ENCODE data around the gene TPH1. TPM values are rescaled to one million over a fixed set of nuclear protein-coding genes. Genes with fewer than 3 reads are reported as not detected.

TPH1 gene
- polyA plus RNA-seq, 3 donors: 0.15 TPM; not detected in 2

DNA sequence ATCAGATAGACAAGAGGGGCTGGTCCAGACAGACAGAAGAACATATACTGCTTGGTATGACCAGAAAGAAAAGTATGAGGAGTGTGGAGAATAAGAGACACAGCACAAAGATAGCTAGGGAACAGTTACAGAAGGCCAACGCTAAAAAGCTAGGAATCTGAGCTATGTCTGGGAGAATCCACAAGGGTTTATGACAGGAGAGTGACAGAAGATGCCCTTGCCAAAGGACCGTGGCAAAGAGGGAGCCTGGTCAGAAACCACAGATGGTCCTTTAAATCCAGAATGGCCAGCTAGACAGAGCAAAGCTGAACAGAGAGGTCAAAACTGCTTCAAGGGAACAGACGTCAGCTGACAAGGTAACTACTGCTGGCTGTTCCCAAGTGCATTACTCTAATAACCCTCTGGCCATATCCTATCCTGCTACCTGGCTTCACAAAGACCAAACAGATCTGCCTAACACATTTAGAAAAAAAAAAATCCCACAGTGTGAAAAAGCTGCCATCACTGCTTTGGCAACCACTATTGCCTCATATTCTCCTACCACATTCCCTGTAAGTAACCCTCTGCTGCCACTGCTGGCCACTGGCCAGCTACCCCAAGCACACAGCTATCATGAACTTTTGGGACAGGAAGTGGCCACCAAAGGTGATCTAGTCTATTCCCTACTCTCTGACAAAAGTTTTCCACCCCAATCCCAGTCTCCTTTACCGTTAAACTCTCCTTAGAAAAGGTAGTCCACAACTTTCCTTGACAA, 40.5 kb downstream of the TPH1 start:
- Mint-ChIP-seq H3K4me1 (peaks cover 4% of the 10 kb centered on the region), H3K36me3 (peaks cover 50 to 54% of the 10 kb centered on the region in 2 donors), H3K27me3 (ENCODE audit: low read depth in 3 of 3) (no peaks in the 10 kb centered on the region), H3K27ac (no peak overlapping the region), H3K9me3 (no peaks in the 10 kb centered on the region), H3K4me3 (peak overlapping the region in 1 of 2 donors; percentile 17)
- WGBS (ENCODE audit: insufficient coverage): 82% methylated on average over 3 of the region's 4 CpGs
- peaks cover 15 to 61% of the 10 kb centered on the region in 2 donors for H3K36me3 ChIP-seq (replicated peaks in 1 of 2; ENCODE audit: control insufficient read depth in 1 of 2, insufficient read depth in 2 of 2, low read length in 2 of 2)
- H3K9ac ChIP-seq (ENCODE audit: insufficient read depth, low read length, poor library complexity, severe bottlenecking): no peak overlapping the region
- no peak overlapping the region for H3K27ac ChIP-seq (ENCODE audit: low read depth in 1 of 2, low read length in 2 of 2)
- H3K4me2 ChIP-seq (replicated peaks; ENCODE audit: extremely low read depth, low read length, poor library complexity, severe bottlenecking): no peak overlapping the region
- H3K4me1 ChIP-seq (ENCODE audit: control insufficient read depth in 1 of 2, insufficient read depth in 2 of 2, low read length in 2 of 2): no peaks in the 10 kb centered on the region
- no peak for DNase-seq
- intact Hi-C loops (cut with micrococcal nuclease): no loop called here
- H3K27me3 ChIP-seq (ENCODE audit: control insufficient read depth in 2 of 2, insufficient read depth in 2 of 2, low read length in 2 of 2): no peaks in the 10 kb centered on the region
- no peaks in the 10 kb centered on the region for H4K20me1 ChIP-seq (ENCODE audit: insufficient read depth, low read length)
- no peak overlapping the region for H2AFZ ChIP-seq (ENCODE audit: insufficient read depth, low read depth, low read length, poor library complexity, severe bottlenecking)
- no peaks in the 10 kb centered on the region for H3K79me2 ChIP-seq (ENCODE audit: insufficient read depth, low read length)
- H3K9me3 ChIP-seq (replicated peaks in 1 of 2; ENCODE audit: control insufficient read depth in 1 of 2, insufficient read depth in 1 of 2, low read length in 2 of 2): no peaks in the 10 kb centered on the region
- TF ChIP-seq, protein P1, sequence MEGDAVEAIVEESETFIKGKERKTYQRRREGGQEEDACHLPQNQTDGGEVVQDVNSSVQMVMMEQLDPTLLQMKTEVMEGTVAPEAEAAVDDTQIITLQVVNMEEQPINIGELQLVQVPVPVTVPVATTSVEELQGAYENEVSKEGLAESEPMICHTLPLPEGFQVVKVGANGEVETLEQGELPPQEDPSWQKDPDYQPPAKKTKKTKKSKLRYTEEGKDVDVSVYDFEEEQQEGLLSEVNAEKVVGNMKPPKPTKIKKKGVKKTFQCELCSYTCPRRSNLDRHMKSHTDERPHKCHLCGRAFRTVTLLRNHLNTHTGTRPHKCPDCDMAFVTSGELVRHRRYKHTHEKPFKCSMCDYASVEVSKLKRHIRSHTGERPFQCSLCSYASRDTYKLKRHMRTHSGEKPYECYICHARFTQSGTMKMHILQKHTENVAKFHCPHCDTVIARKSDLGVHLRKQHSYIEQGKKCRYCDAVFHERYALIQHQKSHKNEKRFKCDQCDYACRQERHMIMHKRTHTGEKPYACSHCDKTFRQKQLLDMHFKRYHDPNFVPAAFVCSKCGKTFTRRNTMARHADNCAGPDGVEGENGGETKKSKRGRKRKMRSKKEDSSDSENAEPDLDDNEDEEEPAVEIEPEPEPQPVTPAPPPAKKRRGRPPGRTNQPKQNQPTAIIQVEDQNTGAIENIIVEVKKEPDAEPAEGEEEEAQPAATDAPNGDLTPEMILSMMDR (IDR thresholded peaks at IDR 0.05): no peak
- H3K4me3 ChIP-seq (replicated peaks in 1 of 3; ENCODE audit: low read depth in 2 of 3, low read length in 3 of 3): no peak overlapping the region

DNA sequence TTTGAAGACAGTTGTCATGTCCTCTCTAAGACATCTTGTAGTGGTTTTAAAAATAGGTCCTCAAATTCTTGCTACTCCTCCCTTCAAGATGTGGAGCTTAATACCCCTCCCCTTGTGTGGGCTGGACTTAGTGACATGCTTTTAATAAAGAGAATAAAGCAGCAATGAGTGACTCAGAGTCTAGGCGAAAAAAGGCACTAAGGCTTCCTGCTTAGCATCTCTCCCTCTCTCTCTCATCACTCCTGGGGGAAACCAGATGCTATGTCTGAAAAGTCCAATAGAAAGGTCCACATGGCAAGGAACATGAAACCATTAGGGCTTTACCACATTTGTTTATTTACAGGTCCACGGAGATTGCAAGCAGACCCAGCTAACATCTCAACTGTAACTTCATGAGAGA, 44.9 kb downstream of the TPH1 start:
- no peaks in the 10 kb centered on the region for H3K79me2 ChIP-seq (ENCODE audit: insufficient read depth, low read length)
- H3K27me3 Mint-ChIP-seq (ENCODE audit: low read depth in 3 of 3): no peaks in the 10 kb centered on the region
- H3K4me3 Mint-ChIP-seq: no peak overlapping the region
- no peak overlapping the region for H3K27ac Mint-ChIP-seq
- no peaks in the 10 kb centered on the region for H3K9me3 ChIP-seq (replicated peaks in 1 of 2; ENCODE audit: control insufficient read depth in 1 of 2, insufficient read depth in 1 of 2, low read length in 2 of 2)
- no peak overlapping the region for H3K9ac ChIP-seq (ENCODE audit: insufficient read depth, low read length, poor library complexity, severe bottlenecking)
- H4K20me1 ChIP-seq (ENCODE audit: insufficient read depth, low read length): no peaks in the 10 kb centered on the region
- H3K4me3 ChIP-seq (replicated peaks in 1 of 3; ENCODE audit: low read depth in 2 of 3, low read length in 3 of 3): no peak overlapping the region
- H3K27ac ChIP-seq (ENCODE audit: low read depth in 1 of 2, low read length in 2 of 2): no peak overlapping the region
- no peaks in the 10 kb centered on the region for H3K27me3 ChIP-seq (ENCODE audit: control insufficient read depth in 2 of 2, insufficient read depth in 2 of 2, low read length in 2 of 2)
- H3K36me3 Mint-ChIP-seq: peaks cover 71 to 77% of the 10 kb centered on the region in 2 donors
- H3K4me1 Mint-ChIP-seq: peaks cover 4% of the 10 kb centered on the region
- 83% methylated on average over 1 of the region's 2 CpGs for WGBS (ENCODE audit: insufficient coverage)
- H3K9me3 Mint-ChIP-seq: no peaks in the 10 kb centered on the region
- H3K4me1 ChIP-seq (ENCODE audit: control insufficient read depth in 1 of 2, insufficient read depth in 2 of 2, low read length in 2 of 2): no peaks in the 10 kb centered on the region
- TF ChIP-seq, protein P1 (IDR thresholded peaks at IDR 0.05): no peak
- peaks cover 23 to 85% of the 10 kb centered on the region in 2 donors for H3K36me3 ChIP-seq (replicated peaks in 1 of 2; ENCODE audit: control insufficient read depth in 1 of 2, insufficient read depth in 2 of 2, low read length in 2 of 2)
- no peak overlapping the region for H3K4me2 ChIP-seq (replicated peaks; ENCODE audit: extremely low read depth, low read length, poor library complexity, severe bottlenecking)
- no peak for DNase-seq
- H2AFZ ChIP-seq (ENCODE audit: insufficient read depth, low read depth, low read length, poor library complexity, severe bottlenecking): no peak overlapping the region
- intact Hi-C loops (cut with micrococcal nuclease): no loop called here

Measured in CD14-positive monocyte (primary cell).